HG03045 (cell line): ENCODE data around the gene XIRP1.
"Not testable (repeated sequence)": the region's sequence is repeated elsewhere in the genome, so short reads cannot be mapped to it uniquely, and the experiment has no call there.

Experiments
- ATAC-seq: cut with Tn5 transposase; IDR thresholded peaks from one replicate; pipeline ENCODE4 v1.9.1; 2021; ENCODE audit warnings: mild to moderate bottlenecking, moderate library complexity; ENCODE audit not compliant: unreplicated experiment

XIRP1 gene

DNA sequence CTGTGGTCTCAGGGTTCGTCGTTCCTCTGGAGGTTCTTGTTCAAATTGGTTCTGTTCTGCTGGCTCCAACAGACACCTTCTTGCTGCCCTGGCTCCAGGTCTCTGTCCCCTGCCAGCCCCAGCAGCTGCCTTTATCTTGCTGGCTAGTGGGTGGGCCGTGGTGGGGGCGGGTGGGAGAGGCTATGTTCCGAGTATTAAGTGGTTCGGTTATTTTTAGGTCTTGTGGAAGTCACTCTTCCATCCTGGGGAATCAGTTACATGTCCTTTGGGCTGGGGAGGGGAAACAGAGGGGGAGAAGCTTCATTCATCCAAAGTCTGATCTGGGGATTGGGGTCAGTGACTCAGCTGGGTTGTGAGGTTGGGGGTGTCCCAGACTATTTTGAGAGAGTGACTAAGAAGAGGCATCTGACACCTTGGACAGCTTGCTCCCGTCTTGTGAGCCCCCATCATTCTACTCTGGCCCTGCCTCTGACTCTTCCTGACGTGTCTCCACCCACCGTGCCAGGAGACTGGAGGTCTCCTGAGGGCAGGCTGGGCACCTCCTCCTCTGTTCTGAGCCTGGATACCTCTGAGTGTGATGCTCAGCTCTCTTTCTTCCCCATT is at the start of gene XIRP1:
Gene XIRP1, minus strand, starts transcription at position 106 of the 603 bp plus-strand sequence. CDS start 3,150 bp downstream, outside the sequence.
- no peak for ATAC-seq

DNA sequence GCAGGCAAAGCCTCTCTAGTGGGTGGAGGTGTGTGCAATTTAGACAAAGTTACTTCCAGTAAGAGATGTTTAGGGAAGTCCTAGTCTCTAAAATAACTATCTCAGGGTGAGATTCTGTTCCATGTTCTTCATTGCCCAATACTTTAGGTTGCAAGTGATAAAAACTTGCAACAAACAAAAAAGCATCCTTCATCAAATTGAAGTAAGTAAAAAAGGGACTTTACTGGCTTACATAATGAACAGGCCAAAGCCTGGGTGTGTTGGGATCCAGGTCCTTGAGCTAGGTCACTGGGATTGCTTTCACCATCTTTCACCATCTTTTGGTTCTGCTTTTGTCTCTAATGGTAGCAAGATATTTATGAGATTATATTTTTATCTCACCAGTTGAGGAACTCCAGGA is 49.2 kb upstream of the XIRP1 start:
- no peak for ATAC-seq

- no peak for ATAC-seq
These were observed 44.6 kb upstream of the XIRP1 start for GRCh38 chr3:39237027-39237426.

DNA sequence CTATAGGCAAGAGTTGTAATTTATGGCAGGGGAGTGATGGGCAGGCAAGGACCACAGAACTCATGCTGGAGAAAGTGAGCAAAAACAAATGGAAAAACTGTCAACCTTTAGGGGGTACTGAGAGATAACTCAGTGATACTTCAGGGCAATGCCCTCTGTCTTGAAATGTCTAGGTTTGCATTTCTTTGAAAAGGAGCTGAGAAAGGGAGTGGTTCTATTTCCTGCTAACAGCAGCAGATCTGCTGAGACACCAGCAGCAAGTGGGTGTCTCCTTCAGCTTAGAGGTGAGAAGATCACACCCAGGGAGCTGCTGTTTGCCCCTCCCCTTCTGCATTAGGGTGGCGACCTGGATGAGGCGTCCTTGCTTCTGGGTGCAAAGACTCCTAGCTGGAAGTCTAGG is 42.3 kb upstream of the XIRP1 start:
- ATAC-seq, result no peak

GRCh38 chr3:39232859-39233258 is 40.5 kb upstream of the XIRP1 start:
- no peak for ATAC-seq

DNA sequence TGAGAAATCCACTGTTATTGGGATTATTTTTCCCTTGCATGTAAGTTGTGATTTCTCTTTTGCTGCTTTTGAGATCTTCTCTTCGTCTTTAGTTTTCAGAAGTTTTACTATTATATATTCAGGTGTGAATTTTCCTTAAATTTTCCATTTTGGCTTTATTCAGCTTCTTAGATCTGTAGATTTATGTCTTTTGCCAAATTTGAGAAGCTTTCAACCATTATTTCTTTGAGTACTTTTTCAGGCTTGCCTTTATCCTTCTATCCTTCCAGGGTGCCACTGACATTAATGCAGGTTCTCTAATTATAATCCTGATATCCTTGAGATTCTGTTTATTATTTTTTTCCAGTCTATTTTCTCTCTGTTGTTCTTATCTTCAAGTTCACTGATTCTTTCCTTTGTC is 38.1 kb upstream of the XIRP1 start:
- no peak for ATAC-seq

- no peak for ATAC-seq
These were observed 36.1 kb upstream of the XIRP1 start for GRCh38 chr3:39228496-39228895.

DNA sequence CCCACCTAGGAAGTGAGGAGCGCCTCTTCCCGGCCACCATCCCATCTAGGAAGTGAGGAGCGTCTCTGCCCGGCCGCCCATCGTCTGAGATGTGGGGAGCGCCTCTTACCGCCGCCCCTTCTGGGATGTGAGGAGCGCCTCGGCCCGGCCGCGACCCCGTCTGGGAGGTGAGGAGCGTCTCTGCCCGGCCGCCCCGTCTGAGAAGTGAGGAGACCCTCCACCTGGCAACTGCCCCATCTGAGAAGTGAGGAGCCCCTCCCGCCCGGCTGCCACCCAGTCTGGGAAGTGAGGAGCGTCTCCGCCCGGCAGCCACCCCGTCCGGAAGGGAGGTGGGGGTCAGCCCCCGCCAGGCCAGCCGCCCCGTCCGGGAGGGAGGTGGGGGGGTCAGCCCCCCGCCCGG is 35.2 kb upstream of the XIRP1 start:
- not testable (repeated sequence) for ATAC-seq

DNA sequence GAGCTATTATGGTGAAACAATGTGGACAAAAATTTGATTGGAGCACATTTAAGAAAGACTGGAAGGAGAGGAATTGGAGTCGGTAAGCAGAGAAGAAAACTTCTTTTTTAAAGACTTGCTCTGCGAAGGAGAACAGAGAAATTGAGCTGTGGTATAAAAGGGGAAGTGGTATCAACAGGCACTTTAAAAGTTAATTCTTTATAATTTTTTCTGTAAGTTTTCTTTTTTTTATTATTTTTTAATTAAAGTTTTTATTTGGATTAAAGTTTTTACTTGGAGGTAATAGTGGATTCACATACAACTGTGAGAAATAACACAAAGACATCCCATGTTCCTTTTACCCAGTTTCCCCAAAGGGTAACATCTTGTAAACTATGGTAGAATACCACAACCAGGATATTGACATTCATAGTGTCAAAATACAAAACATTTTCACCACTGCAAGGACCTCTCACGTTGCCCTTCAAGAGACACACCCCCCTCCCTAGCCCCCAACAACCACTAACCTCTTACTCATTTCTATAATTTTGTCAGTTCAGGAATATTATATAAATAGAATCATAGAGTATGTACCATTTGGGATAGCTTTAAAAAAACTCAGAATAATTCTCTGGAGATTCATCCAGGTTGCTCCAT is 33.8 kb upstream of the XIRP1 start:
- no peak for ATAC-seq

DNA sequence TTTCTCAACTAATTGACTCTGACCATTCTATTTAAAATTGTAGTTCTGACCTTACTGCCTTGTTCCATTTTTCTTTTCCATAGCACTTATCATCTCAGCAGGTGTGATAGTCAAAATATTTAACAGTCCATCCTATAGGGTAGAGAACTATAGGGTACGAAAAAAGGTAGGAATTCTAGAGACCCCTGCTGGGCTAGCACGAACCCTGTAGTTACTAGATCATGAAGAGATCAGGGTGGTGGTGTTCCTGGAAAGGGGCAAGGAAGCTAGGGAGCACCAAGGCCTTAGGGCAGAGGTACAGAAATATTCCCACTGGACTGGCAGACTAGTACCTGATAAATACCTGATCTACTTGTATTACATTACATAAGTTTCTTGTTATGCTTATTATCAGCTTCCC is 31.9 kb upstream of the XIRP1 start:
- ATAC-seq, result no peak

DNA sequence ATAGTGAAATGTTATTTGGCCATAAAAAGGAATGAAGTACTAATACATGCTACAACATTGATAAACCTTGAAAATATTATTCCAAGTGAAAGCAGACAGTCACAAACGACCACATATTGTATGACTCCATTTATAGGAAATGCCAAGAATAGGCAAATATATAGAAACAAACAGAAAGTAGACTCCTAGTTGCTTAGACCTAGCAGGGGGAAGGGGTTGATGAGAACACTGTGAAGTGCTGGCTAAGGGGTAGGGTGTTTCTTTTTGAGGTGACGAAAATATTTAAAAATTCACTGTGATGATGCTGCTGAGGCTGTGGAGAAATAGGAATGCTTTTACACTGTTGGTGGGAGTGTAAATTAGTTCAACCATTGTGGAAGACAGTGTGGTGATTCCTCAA is 30.5 kb upstream of the XIRP1 start:
- no peak for ATAC-seq

- no peak for ATAC-seq
These were observed 30.1 kb upstream of the XIRP1 start for GRCh38 chr3:39222462-39222861.

GRCh38 chr3:39221141-39221530 is 28.7 kb upstream of the XIRP1 start:
- no peak for ATAC-seq

GRCh38 chr3:39220407-39221140 is 28.2 kb upstream of the XIRP1 start:
- no peak for ATAC-seq

DNA sequence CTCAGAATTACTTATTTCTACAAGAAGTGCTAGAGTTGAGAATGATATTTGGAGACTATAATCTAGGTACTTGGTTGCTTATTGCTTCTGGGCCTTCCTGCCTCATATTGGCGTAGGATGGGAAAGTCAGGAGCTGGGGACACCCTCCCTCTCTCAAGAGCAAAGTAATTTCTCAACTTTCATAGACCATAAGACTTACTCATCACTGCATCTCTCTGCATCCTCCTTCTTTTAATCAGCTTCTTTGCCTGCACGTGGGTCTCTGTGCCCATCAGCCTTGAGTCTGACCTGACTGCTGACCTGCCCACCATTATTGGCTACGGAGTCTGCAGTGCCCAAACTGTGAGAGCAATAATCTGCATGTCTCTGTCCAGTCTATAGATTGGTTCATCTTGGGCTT is 27.3 kb upstream of the XIRP1 start:
- ATAC-seq, result no peak

DNA sequence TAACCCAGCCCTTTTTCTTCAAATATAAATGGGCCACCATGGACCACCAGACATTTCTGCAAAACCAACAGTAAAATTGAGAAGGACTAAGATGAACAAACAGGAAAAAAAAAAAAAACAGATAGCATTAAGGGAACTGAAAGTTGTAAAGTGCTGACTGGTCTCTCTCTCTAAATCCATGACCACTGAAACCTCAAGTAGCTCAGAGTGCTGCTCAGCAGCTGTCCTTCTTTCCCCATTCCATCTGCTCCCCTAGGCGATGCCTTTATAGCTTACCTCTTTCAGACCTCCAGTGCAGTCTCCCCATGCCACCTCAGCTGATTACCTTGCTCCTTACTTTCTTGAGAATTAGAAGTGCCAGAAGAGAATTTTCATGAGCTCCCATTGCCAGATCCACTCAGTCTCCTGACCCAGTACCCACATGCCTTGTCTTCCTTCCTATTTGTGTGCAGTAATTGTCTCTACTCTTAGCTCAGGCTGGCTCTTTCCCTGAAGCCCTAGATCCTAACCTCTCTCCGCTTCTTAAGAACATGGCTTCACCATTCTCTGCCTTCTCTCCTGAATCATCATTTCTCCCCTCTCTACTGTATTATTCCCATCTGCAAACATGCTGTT is 23.9 kb upstream of the XIRP1 start:
- ATAC-seq, result peak; percentile 97

DNA sequence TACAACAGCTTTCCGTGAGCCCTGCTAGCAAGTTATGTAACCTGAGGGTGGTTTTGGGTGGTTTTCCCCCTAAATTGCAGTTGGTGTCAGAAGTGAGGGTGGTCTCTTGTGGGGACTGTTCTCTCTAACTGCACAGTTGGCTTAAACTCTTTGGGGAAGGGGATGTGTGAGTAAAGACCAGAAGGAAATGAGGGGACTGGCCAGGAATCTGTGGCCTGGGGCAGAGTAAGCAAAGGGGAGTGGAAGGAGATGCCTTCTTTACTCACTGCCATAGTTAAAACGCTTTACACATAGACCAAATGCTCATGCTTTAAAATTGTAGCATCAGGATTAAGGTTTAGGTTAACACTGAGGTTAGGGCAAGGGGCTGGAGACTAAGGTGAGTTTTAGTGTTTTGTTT is 21.2 kb upstream of the XIRP1 start:
- no peak for ATAC-seq

DNA sequence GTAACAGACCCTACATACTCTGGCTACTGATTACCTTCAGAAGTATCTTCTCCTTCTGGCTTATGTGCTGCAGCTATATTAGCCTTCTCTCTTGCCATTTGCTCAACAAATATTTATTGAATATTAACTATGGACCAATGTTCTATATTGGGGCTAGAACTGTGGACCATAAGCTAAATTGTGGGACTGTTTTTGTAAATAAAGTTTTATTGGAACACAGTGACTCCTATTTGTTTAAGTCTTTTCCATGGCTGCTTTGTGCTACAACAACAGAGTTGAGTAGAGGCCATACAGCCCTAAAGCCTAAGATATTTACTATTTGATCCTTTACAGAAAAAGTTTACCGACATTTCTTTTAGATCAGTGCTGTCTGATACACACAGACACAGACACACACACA is 20.3 kb upstream of the XIRP1 start:
- no peak for ATAC-seq

DNA sequence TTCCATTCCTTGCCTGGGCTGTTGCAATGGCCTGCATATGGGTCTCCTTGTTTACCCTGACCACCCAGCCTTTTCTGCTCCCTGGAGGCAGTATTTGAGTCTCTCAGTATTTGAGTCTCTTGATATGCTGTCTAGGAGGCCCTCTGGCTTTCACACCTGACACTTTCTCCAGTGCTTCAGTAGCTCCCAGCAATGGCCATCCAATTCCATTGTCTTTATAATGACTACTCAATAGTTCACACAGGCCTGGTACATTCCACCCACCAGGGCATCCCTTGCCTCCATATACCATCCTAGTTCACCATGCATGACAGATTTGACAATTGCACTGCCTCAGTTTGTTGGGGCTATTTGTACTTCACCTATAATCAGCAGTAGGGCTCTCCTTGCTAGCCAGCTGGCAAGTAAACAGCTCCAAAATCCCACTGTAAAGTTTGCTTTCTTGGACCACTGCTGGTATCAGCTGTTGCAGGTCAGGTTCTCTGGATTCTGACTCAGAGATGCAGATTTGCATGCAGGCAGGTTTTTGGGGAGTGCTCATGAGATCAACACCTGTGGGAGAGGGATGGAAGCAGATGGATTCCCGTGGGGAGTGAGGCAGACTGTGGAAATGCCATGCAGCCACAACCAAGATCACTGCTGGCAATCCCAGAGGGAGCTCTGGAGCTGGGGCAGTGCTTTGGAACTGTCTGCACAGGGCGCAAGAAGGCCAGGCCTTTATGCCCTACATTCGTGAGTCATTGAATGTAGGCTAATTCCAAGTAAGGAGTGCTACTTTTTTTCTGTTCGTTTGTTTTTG is 19.1 kb upstream of the XIRP1 start:
- no peak for ATAC-seq

GRCh38 chr3:39210078-39210477 is 17.7 kb upstream of the XIRP1 start:
- no peak for ATAC-seq

GRCh38 chr3:39209329-39209970 is 17.1 kb upstream of the XIRP1 start:
- ATAC-seq, result no peak
